IPS-NIHi7 (cell line): ENCODE measurements around the gene DNM2.
"Not testable (repeated sequence)": the region's sequence is repeated elsewhere in the genome, so short reads cannot be mapped to it uniquely, and the experiment has no call there.

ENCODE experiments used
- DNase-seq: peaks from one replicate; pipeline ENCODE4 v3.0.0; 2012; ENCODE audit warnings: mixed read lengths; ENCODE audit errors: extremely low spot score

Gene DNM2

DNA sequence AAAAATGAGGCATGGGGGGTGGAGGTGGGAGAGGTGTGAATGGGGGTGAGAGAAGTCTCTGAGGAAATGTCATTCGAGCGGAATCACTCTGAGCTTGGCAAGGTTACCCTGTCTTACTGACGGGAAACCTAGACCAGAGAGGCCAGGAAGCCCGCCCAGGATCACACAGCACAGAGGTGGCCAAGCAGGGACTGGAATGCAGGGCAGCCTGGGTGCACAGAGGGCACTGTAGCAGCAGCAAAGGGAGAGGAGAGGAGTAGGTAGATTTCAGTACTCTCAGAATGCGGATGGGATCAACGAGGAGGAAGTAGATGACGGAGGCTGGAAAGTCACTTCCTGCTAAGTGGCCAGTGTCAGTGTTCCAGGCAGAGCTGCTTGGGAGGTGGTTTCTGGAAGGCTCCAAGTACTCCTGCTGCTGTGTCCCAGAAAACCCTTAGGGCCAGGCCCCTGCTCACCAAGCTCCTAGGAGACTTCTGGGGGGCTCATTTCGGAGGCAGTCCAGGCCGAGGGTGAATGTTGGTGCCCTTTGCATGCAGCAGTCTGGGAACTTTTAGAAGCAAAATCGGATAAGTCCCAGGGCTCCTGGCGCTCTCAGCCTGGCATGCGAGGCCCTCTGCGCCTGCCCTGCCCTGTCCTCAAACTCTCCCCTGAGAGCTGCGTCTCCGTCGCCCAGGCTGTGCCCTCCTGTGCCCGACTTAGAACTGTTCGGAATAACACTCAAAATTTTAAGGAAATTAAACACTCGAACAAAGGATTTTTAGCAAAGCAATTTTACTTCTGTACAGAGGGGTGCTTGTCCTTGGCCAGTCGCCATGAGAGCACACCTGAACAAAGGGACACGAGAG, 33.5 kb downstream of the DNM2 start:
- no peak for DNase-seq

DNA sequence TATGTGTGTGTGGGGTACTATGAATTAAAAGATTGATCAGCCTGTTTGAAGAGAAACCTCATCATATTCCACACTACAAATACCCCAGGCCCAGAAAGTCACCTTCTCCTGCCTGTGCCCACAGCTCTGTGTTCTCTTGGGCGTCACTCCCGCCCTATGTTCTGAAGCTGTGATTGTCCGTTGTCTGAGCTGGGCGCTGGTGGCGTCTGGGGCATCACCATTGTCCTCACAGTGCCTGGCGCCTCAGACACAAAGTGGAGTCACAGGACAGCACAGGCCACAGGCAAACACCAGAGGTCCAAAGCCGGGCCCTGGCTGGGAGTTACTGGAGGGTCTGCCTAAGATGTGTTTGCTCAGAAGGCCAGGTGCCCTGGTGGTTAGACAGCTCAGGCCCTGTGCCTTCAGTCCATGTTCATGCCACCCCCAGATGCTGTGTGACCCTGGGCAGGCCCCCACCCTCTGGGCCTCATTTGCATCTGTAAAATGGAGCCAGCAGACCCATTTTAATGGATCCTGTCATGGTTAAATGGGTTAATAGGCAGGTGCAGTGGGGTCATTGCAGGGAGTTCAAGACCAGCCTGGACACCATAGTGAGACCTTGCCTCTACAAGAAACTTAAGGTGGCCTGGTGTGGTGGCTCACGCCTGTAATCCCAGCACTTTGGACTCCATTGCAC, 34.5 kb downstream of the DNM2 start:
- no peak for DNase-seq

DNA sequence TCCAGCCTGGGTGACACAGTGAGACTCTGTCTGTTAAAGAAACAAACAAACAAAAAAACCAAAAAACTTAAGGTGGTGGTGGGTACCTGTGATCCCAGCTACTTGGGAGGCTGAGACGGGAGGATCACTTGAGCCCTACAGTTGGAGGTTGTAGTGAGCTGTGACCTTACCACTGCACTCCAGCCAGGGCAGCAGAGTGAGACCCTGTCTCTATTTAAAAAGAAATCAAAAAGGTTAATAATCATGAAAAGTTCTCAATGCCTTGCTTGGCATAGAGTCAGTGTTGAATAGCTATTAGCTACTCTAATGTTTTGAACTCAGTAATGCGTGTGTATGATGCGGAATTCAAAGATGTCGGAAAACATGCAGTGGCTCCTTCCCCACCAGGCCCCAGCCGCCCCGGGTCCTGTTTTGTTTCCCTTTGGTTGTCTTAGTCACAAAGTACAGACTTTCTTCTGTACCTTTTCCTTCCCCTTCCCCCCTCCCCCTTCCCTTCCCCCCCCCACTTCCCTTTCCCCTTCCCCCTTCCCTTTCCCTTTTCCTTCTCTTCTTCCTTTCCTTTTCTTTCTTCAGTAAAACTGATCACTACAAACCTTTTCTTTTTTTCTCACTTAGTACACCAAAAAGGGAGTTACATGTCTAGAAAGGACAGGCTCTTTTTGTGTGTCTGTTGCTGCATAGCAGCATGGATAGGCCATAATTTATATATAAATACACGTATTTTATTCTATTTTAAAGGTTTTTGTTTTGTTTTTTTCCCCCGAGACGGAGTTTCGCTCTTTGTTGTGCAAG, 35.2 kb downstream of the DNM2 start:
- no peak for DNase-seq

DNA sequence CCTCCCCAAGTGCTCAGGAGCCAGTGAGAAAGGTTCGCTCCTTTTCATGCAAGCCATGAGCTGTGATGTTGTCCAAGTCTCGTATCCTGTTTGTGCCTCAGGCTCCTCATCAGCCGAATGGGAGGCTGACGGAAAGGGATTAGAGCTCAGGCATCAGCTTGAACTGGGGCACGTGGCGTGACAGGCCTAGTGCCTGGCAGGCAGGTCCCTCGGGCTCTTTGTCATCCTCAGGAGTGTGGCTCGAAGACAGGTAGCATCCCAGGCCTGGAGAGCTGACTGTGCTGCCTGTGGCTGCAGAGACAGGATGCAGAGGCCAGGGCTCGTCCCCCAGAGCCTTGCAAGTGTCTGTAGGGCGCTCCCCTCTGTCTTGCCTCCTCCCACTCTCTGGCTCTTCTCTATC, 38.5 kb downstream of the DNM2 start:
- DNase-seq = no peak

DNA sequence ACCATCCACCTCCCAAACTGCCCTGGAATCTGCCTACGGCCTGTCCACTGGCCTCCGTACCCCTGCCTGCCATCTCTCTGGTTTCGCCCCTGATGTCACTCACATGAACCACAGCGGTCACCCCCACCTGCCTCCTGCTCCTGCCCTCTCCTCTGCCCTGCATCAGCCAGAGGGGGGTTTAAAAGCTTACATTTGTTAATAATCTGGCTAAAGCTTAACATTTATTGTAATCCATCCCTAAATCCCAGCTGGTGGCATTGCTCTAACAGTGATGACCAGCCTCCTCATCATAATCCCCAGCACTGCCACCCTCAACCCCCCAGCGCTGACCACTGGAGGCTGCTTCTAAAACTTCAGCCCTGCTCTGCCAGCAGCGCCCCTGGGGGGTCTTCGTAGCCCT, 38.9 kb downstream of the DNM2 start:
- no peak for DNase-seq

DNA sequence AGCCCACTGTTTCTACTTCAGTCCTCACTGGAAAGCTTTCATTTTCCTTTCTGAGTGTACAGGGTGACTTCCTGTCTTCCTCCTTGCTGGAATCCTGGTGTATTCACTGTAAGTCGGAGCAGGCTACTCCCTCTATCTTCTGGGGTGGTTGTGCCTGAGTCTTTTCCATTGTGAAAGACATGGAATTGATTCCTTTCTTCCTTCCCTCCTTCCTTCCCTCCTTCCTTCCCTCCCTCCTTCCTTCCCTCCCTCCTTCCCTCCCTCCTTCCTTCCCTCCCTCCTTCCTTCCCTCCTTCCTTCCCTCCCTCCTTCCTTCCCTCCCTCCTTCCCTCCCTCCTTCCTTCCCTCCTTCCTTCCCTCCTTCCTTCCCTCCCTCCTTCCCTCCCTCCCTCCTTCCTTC, 40.2 kb downstream of the DNM2 start:
- not testable (repeated sequence) for DNase-seq

DNA sequence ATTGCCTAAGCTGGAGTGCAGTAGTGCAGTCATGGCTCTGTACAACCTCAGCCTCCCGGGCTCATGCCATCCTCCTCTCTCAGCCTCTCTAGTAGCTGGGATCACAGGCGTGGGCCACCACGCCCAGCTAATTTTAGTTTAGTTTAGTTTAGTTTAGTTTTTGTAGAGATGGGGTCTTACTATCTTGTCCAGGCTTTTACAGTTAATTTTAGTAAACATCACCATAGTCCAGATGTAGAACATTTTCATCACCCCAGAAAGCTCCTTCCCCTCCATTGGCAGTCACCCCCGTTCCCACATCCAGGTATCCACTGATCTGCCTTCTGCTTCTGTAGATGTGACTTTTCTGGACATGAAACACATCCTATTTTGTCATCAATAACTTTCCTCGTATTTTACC, 41.1 kb downstream of the DNM2 start:
- no peak for DNase-seq

DNA sequence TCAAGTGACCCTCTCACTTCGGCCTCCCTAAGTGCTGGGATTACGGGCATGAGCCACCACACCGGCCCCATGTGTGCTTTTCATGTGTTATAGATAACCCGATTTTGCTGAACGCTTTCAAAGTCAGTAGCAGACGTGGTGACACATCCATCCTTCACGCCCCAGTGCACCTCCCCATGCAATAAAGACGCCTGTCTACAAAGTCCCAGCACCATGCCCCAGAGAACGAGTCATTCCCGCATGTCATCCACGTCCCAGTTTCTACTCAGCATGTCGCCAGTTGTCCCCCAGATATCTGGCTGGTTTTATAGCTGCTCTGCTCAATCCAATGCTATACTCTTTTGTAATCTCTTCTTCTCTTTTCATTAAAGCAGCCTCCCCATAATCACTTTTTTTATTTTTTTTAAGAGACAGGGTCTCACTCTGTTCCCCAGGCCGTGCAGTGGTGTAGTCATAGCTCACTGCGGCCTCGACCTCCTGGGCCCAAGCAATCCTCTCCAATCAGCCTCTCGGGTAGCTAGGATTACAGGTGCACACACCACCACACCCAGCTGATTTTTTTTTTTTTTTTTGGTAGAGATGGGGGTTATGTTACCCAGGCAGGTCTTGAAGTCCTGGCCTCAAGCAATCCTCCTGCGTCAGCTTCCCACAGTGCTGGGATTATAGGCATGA, 42.5 kb downstream of the DNM2 start:
- no peak for DNase-seq

DNA sequence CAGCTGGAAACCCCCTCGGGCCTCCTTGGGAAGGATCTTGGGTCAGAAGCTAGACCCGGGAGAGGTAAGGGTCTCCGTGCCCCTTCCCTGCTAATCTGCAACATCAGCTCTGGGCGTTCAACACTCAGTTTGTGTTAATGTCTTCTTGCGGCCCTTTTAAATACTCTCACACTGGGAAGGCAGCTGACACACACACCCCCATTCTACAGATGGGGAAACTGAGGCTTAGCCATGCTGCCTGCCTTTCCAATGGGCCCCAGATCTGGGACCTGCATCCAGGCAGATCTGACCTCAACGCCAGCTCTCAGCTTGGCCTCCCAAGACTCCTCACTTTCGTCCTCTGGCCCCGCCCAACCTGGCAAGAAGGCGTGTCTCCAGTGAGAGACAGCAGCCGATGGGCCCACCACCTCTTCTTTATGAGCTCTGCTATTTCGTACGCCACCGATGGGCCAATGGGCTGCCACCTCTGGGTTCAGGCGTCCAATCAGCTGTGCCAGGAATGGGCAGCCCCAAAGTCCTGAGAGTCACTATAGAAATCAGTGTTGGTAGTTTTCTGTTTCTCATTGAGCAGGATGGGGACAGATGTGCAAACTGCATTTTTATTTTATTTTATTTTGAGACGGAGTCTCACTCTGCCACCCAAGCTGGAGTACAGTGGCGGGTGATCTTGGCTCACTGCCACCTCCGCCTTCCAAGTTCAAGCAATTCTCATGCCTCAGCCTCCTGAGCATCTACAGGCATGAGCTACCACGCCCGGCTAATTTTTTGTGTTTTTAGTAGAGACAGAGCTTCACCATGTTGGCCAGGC, 43.8 kb downstream of the DNM2 start:
- DNase-seq = peak; percentile 52

DNA sequence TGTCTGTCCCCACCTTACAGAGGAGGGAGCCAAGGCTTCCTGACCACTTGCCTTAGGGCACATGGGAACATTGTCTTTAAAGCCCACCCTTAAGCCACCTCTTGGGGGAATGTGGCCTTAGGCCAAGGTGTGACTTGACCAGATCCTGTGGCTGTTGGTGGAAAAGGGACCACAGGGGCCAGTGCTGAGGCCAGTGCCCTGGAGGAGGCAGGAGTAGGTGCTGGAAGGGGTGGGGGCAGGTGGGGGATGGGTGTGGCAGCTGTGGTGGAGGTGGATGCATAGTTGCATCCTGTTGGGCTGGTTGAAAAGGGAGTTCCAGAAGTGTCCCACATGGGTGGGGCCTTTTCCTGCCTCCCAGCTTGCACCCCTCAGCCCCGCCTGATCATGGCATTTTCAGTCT, 44.8 kb downstream of the DNM2 start:
- peak; percentile 36 for DNase-seq

DNA sequence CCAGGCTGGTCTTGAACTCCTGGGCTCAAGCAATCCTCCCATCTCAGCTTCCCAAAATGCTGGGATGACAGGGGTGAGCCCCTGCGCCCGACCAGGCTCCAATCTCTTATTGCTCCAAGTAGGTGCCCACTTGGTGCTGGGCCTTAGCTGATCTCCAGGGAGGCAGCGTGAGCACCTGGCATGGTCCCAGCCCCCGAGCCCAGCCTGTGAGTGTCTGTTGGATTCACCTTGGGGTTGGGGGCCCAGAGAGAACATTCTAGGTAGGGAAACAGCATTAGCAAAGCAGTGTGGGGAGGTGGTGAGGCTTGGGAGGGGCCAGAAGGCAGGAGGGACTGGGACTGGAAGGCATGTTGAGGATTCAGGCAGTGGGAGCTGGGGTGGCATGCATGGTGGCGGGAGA, 45.5 kb downstream of the DNM2 start:
- DNase-seq = no peak

DNA sequence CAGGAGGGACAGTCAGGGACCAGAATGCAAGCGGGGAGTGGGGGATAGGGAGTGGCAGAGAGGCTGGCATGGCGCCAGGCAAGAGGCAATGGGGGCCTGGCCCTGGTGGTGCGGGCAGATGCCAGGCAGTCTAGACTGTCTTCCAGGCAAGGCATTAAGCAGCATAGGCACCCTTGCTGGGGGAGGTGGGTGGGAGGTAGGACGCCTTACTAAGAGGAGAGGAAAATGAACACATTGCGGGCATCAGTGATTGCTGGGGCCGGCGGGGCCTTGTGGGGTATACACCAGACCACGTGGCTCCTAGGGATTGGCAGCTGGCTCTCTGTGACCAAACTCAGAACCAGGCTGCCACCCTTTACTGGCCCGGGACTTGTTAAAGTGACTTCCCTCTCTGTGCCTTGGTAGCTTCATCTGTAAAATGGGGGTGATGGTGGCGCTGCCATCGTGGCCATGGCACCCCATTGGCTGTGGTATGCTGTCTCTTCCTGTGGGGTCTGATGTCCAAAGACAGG, 46.0 kb downstream of the DNM2 start:
- DNase-seq = no peak

DNA sequence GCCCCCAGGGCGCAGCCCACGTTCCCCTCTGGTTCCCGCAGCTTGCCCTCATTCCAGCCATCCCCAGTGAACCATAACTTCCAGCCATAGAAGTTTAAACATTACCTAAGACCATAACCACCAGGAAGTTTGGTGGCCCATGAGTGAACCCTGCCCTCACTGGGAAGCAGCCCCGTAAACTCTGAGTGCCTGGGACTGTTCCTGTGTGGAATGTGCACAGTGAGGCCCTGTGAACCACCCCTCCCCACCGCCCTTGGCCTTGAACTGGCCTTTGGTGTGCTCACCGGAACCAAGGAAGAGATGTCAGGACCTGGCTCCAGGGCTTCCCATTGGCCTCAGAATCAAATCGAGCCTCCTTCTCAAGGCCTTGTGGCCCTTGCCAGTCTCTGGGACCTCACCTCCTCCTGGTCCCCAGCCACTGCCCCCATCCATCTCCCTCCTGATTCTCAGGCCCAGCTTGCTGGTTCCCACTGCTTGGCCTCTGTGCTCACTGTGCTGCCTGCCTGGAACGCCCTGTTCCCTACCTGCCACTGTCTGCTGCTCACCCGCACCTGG, 46.5 kb downstream of the DNM2 start:
- DNase-seq = no peak

DNA sequence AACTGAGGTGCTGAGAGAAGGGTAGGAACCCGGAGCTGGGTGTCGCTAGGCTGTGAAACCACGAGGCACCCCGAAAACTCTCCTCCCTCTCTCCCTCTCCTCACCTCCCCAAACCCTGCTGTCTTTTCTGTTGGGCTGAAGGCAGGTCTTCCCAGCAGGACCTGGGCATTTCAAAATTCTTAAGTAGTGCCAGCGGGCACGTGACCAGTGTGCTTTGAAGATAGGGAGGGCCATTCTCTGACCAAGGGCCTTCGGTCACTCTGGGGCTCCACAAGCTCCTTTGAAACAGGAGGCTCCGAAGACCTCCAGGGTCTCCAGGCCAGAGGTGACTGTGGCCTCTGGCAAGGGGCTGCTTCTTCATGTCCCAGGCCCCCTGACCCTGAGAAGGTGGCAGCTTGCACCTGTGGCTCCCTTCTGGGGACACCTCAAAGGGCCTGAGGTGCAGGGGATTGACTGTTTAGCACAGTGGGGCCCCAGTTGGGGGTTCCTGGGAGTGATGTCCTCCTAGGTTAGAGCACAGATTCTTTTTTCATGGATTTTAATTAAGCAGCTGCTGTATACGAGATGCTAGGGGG, 48.3 kb downstream of the DNM2 start:
- no peak for DNase-seq

DNA sequence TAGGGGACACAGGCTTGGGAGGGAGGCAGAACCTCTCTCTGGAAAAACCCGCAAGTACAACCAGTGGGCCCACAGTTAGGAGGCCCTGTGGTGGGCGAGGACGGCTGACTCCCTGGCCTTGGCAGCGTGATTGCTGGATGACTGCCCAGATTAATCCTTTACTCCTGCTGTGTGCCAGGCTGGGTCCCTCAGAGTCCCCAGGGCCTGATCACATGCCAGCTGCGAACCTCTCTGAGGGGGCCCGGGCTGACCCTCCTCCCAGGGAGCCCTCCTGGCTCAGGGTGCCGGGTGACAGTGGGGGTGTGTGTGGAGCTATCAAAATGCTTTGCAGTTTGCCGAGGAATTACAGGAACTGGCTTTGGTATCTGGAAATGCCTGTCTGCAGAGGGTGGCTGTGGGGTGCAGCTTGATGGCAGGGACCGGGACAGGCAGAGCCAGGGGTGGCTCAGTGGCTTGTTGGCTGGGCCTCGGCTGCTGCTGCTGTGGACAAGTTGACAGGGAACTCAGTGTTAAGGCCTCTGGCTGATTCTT, 48.9 kb downstream of the DNM2 start:
- no peak for DNase-seq

DNA sequence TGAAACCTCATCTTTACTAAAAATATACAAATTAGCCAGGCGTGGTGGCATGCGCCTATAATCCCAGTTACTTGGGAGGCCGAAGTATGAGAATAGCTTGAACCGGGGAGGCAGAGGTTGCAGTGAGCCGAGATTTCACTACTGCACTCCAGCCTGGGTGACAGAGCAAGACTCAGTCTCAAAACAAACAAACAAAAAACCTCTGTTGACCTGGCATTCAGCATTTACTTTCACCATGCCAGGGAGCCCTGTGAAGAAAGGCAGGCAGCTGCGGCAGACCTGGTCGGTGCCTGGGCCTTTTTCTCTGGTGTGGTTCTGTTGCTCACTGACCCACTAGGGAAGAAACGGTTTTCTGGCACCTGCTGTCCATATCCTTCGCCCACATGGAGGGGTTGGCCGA, 49.8 kb downstream of the DNM2 start:
- no peak for DNase-seq

DNA sequence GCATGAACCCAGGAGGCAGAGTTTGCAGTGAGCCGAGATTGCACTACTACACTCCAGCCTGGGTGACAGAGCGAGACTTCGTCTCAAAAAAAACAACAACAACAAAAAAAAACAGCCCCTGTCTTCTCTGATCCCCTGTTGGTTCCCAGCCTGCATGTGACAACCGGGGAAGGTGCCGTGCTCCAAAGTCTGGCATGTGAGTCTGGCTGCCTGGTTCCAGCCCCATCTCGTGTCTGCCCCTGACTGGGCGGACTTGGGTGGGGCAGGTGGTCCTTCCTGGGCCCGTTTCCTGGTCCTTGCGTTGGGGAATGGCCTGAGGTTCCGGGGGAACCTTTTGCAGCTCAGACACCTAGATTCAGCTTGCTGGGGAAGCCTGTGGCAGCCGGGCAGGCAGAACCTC, 50.5 kb downstream of the DNM2 start:
- no peak for DNase-seq

DNA sequence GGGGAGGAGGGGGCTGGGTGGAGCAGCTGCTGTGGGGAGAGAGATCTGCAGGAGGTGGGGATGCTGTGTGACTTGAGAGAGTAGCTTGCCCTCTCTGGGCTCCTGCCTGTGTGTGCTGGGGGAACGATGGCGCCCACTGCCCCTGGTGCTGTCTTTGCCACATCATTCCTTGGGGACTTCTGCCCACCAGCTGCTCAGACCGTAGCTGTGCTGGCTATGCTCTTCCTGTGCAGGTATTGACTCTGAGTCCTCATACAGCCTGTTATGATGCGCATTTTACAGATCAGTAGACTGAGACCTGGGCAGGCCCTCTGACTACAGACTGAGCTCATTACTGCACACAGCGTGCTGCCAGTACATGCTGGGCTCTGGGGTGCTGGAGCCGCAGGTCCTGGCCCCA, 51.1 kb downstream of the DNM2 start:
- DNase-seq = no peak

DNA sequence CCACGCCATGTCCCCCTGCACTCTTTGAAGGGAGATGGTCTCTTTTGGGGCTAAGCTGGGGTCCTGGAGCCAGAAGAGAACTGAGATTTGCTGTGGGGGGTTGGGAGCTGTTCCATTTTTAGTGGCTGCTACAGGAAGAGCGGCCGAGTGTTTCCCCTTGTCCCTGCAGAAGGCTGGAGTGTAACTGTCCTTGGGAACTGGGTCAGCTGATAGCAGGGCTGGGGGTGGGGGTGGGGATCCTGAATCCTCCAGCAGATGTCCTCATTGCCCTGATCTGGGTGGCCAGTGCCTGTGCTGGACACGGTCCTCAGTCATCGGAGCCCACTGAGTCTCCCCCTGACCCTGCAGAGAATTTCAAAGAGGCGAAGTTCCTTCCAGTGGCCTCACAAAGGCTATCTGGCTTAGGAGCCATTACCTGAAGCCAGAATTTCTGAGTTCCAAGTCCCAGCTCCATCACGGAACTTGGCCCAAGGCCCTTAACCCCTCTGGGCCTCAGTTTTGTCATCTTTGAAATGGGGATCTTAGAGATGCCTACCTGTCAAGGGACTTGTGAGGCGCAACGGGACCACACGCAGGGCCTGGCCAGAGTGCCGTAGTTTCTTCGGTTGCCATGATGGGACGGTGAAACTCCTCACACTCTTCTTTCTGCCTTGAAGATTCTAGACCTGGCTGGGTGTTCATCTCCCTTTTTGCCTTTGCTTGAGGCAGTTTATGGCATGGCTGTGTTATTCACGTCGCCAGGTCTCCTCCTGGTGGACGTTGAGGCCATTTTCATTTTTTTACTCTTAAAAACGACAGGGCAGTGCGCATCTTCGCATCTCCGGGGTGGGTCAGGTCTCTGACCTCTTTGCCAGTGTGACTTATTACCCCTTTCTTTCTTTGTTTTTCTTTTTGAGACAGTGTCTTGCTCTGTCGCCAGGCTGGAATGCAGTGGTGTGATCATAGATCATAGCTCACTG, 51.9 kb downstream of the DNM2 start:
- peak; percentile 43 for DNase-seq
